Bronchial epithelial cell (primary cell): Measurements from ENCODE around the gene NOSTRIN. TPM values are rescaled to one million over a fixed set of nuclear protein-coding genes. Genes with fewer than 3 reads are reported as not detected.

ENCODE experiments used
- DNase-seq: peaks from one replicate; pipeline ENCODE4 v3.0.0-alpha.2; 2010; ENCODE audit warnings: low read depth
- FAIRE-seq: peaks from 2 replicates; lab custom pipeline; 2011; peaks lifted over from hg19 to GRCh38; lab: Jason Lieb, UNC
- H3K27me3 ChIP-seq: 2 replicates; pipeline ENCODE4 v1.5.1; 2011; ENCODE audit warnings: low read length; ENCODE audit not compliant: control insufficient read depth, insufficient read depth
- H3K36me3 ChIP-seq: 2 replicates; pipeline ENCODE4 v1.5.1; 2011; ENCODE audit warnings: low read length; ENCODE audit not compliant: control insufficient read depth, insufficient read depth
- H3K4me3 ChIP-seq: 2 replicates; pipeline ENCODE4 v1.5.1; 2011; ENCODE audit warnings: mild to moderate bottlenecking, low read depth, low read length, control low read depth
- CTCF ChIP-seq: IDR thresholded peaks from 2 replicates; pipeline ENCODE4 v1.5.1; 2011; ENCODE audit warnings: mild to moderate bottlenecking, moderate library complexity, low read length, control low read depth, inconsistent platforms; ENCODE audit not compliant: insufficient read depth, severe bottlenecking
- total RNA-seq: library from RNA; depleted of rRNA; stranded (reverse); fragments of >200 nt; gene quantifications from 2 replicates; pipeline ENCODE4 v1.2.1, GENCODE V29; 2014

NOSTRIN gene
- total RNA-seq, 1 donor from 2014 or later, result 0.26 TPM

- no peaks in the 10 kb centered on the region for H3K27me3 ChIP-seq
- no peak for FAIRE-seq
Measured at GRCh38 chr2:168816369-168816768, 13.9 kb downstream of the NOSTRIN start.

GRCh38 chr2:168819050-168819715 lies 16.7 kb downstream of the NOSTRIN start:
- TF ChIP-seq CTCF, result no peak
- H3K27me3 ChIP-seq, result no peaks in the 10 kb centered on the region
- FAIRE-seq, result no peak
- H3K36me3 ChIP-seq, result no peaks in the 10 kb centered on the region
- no peak overlapping the region for H3K4me3 ChIP-seq
- DNase-seq, result no peak

More at GRCh38 chr2:168816369-168816768, 13.9 kb downstream of the NOSTRIN start:
- no peak for TF ChIP-seq CTCF
- no peaks in the 10 kb centered on the region for H3K36me3 ChIP-seq
- no peak overlapping the region for H3K4me3 ChIP-seq
- DNase-seq, result peak; percentile 79

GRCh38 chr2:168819829-168820489 lies 17.5 kb downstream of the NOSTRIN start:
- Histone ChIP-seq H3K27me3 (no peaks in the 10 kb centered on the region), H3K4me3 (no peak overlapping the region), H3K36me3 (no peaks in the 10 kb centered on the region)
- no peak for TF ChIP-seq CTCF
- FAIRE-seq, result peak; percentile 88
- DNase-seq, result no peak

GRCh38 chr2:168821577-168821976 lies 19.1 kb downstream of the NOSTRIN start:
- no peak for TF ChIP-seq CTCF
- no peak for DNase-seq
- no peaks in the 10 kb centered on the region for H3K36me3 ChIP-seq
- no peaks in the 10 kb centered on the region for H3K27me3 ChIP-seq
- H3K4me3 ChIP-seq, result no peak overlapping the region
- no peak for FAIRE-seq

- Histone ChIP-seq H3K36me3 (no peaks in the 10 kb centered on the region), H3K27me3 (no peaks in the 10 kb centered on the region), H3K4me3 (no peak overlapping the region)
- no peak for TF ChIP-seq CTCF
- no peak for FAIRE-seq
- no peak for DNase-seq
Measured at GRCh38 chr2:168821992-168822391, 19.6 kb downstream of the NOSTRIN start.
